Activated naive CD4-positive, alpha-beta T cell treated with anti-CD3 and anti-CD28 coated beads for 36 hours (primary cell): Measurements from ENCODE around the gene SUFU. TPM values are rescaled to one million over a fixed set of nuclear protein-coding genes. Genes with fewer than 3 reads are reported as not detected.
"Not testable (repeated sequence)": the region's sequence is repeated elsewhere in the genome, so short reads cannot be mapped to it uniquely, and the experiment has no call there.

ENCODE experiments used
- CTCF ChIA-PET: fragments of 350-600 bp; sonication (Branson Sonifier 250); formaldehyde crosslinking; loops from one replicate; lab custom pipeline; 2021; ENCODE audit warnings: antibody characterized with exemption; lab: Charles Lee
- DNase-seq: peaks from one replicate; pipeline ENCODE4 v3.0.0-alpha.2; 2020
- H3K27ac Mint-ChIP-seq: one replicate; pipeline ENCODE4 v1.8.0; 2021; ENCODE audit warnings: mild to moderate bottlenecking, mixed read lengths
- H3K27me3 Mint-ChIP-seq: one replicate; pipeline ENCODE4 v1.8.0; 2021; ENCODE audit warnings: low read depth, mixed read lengths
- H3K36me3 Mint-ChIP-seq: one replicate; pipeline ENCODE4 v1.8.0; 2021; ENCODE audit warnings: low read depth, mixed read lengths
- H3K4me1 Mint-ChIP-seq: one replicate; pipeline ENCODE4 v1.8.0; 2021; ENCODE audit warnings: low read depth, mixed read lengths
- H3K4me3 Mint-ChIP-seq: one replicate; pipeline ENCODE4 v1.8.0; 2021; ENCODE audit warnings: mild to moderate bottlenecking, moderate library complexity, mixed read lengths
- H3K9me3 Mint-ChIP-seq: one replicate; pipeline ENCODE4 v1.8.0; 2021; ENCODE audit warnings: mixed read lengths
- intact Hi-C: fragments of 100-400 bp; cut with micrococcal nuclease; formaldehyde crosslinking; loops from one replicate; pipeline ENCODE4 v1.15.1; 2023
- total RNA-seq, 2 experiments: library from RNA; stranded (reverse); gene quantifications; one replicate each; pipeline ENCODE4 v1.2.3, GENCODE V29; 2021

The SUFU gene
- total RNA-seq, 2 experiments from 2014 or later = 6.6 to 7.1 TPM

GRCh38 chr10:102654969-102655368 is 151.2 kb downstream of the SUFU start:
- intact Hi-C loops = no loop called here
- H3K4me3 Mint-ChIP-seq = no peak overlapping the region
- DNase-seq = no peak
- no peaks in the 10 kb centered on the region for H3K27me3 Mint-ChIP-seq
- H3K27ac Mint-ChIP-seq = no peak overlapping the region
- peaks cover 52% of the 10 kb centered on the region for H3K4me1 Mint-ChIP-seq
- H3K36me3 Mint-ChIP-seq = peaks cover 13% of the 10 kb centered on the region
- H3K9me3 Mint-ChIP-seq = no peaks in the 10 kb centered on the region
- CTCF ChIA-PET = interaction anchor here (2.9 kb wide), 1 partner anchor 9 kb away, joined by 10 read pairs; the partner anchor contains the start of gene TRIM8

- Mint-ChIP-seq H3K4me3 (no peak overlapping the region), H3K9me3 (no peaks in the 10 kb centered on the region), H3K4me1 (peaks cover 49% of the 10 kb centered on the region), H3K36me3 (peaks cover 13% of the 10 kb centered on the region), H3K27me3 (no peaks in the 10 kb centered on the region), H3K27ac (no peak overlapping the region)
- no peak for DNase-seq
- CTCF ChIA-PET = interaction anchor here (0.5 to 2.9 kb wide), 2 partner anchors 11 to 596 kb away, joined by 4 to 10 read pairs; partner anchors contain the start of gene TRIM8
- intact Hi-C loops = no loop called here
Observed at GRCh38 chr10:102656026-102656425, 152.3 kb downstream of the SUFU start.

- no peak for DNase-seq
- Mint-ChIP-seq H3K27me3 (no peaks in the 10 kb centered on the region), H3K4me1 (peaks cover 50% of the 10 kb centered on the region), H3K4me3 (no peak overlapping the region), H3K9me3 (no peaks in the 10 kb centered on the region), H3K36me3 (peaks cover 13% of the 10 kb centered on the region), H3K27ac (no peak overlapping the region)
- intact Hi-C loops = no loop called here
- CTCF ChIA-PET = interaction anchor here (0.7 to 2.9 kb wide), 2 partner anchors 11 to 177 kb away, joined by 3 to 10 read pairs; partner anchors contain the start of gene TRIM8
Observed at GRCh38 chr10:102656791-102657371, 153.1 kb downstream of the SUFU start.

GRCh38 chr10:102657451-102657850 is 153.7 kb downstream of the SUFU start:
- peak overlapping the region; percentile 41 for H3K27ac Mint-ChIP-seq

GRCh38 chr10:102657984-102658724 is 154.4 kb downstream of the SUFU start:
- peaks cover 12% of the 10 kb centered on the region for H3K36me3 Mint-ChIP-seq
- no peak overlapping the region for H3K4me3 Mint-ChIP-seq
- CTCF ChIA-PET = interaction anchor here (1.3 to 3.3 kb wide), 2 partner anchors 11 to 16 kb away, joined by 4 to 13 read pairs; no protein-coding TSS in a partner anchor

More at GRCh38 chr10:102657451-102657850, 153.7 kb downstream of the SUFU start:
- intact Hi-C loops = no loop called here
- peaks cover 49% of the 10 kb centered on the region for H3K4me1 Mint-ChIP-seq
- H3K27me3 Mint-ChIP-seq = no peaks in the 10 kb centered on the region
- CTCF ChIA-PET = interaction anchor here (0.7 kb wide), 1 partner anchor 177 kb away, joined by 3 read pairs; no protein-coding TSS in a partner anchor
- DNase-seq = no peak
- H3K36me3 Mint-ChIP-seq = peaks cover 13% of the 10 kb centered on the region
- H3K4me3 Mint-ChIP-seq = no peak overlapping the region
- no peaks in the 10 kb centered on the region for H3K9me3 Mint-ChIP-seq

GRCh38 chr10:102658802-102659201 is 155.0 kb downstream of the SUFU start:
- no peaks in the 10 kb centered on the region for H3K27me3 Mint-ChIP-seq
- intact Hi-C loops = no loop called here
- H3K27ac Mint-ChIP-seq = peak overlapping the region; percentile 86
- peaks cover 35% of the 10 kb centered on the region for H3K4me1 Mint-ChIP-seq
- no peak for DNase-seq
- CTCF ChIA-PET = interaction anchor here (1.3 to 3.3 kb wide), 2 partner anchors 10 to 15 kb away, joined by 4 to 13 read pairs; no protein-coding TSS in a partner anchor
- no peak overlapping the region for H3K4me3 Mint-ChIP-seq
- no peaks in the 10 kb centered on the region for H3K9me3 Mint-ChIP-seq
- peaks cover 8% of the 10 kb centered on the region for H3K36me3 Mint-ChIP-seq

More at GRCh38 chr10:102657984-102658724, 154.4 kb downstream of the SUFU start:
- Mint-ChIP-seq H3K4me1 (peaks cover 42% of the 10 kb centered on the region), H3K9me3 (no peaks in the 10 kb centered on the region), H3K27ac (peak overlapping the region; percentile 86), H3K27me3 (no peaks in the 10 kb centered on the region)
- intact Hi-C loops = no loop called here
- no peak for DNase-seq

- Mint-ChIP-seq H3K27ac (no peak overlapping the region), H3K4me3 (peak overlapping the region; percentile 6), H3K27me3 (no peaks in the 10 kb centered on the region), H3K9me3 (no peaks in the 10 kb centered on the region), H3K36me3 (peaks cover 6% of the 10 kb centered on the region), H3K4me1 (peaks cover 35% of the 10 kb centered on the region)
- intact Hi-C loops = loop anchor here (1.0 to 2.0 kb wide), 2 partner anchors 14 to 15 kb away; no protein-coding TSS in a partner anchor
- DNase-seq = peak; percentile 76
- CTCF ChIA-PET = interaction anchor here (0.6 to 3.3 kb wide), 6 partner anchors 8 to 199 kb away, joined by 3 to 13 read pairs (median 5); partner anchors contain the start of genes ARL3, SFXN2 and TRIM8
Observed at GRCh38 chr10:102660888-102661657, 157.3 kb downstream of the SUFU start.

GRCh38 chr10:102661658-102662028 is 157.9 kb downstream of the SUFU start:
- CTCF ChIA-PET = interaction anchor here (1.1 to 1.5 kb wide), 3 partner anchors 13 to 53 kb away, joined by 4 to 6 read pairs (median 4); partner anchors contain the start of genes ARL3 and SFXN2
- Mint-ChIP-seq H3K27ac (peak overlapping the region; percentile 79), H3K4me3 (no peak overlapping the region), H3K36me3 (peaks cover 6% of the 10 kb centered on the region), H3K27me3 (no peaks in the 10 kb centered on the region), H3K4me1 (peaks cover 35% of the 10 kb centered on the region), H3K9me3 (no peaks in the 10 kb centered on the region)
- DNase-seq = no peak
- intact Hi-C loops = loop anchor here (1.0 to 2.0 kb wide), 2 partner anchors 13 to 15 kb away; no protein-coding TSS in a partner anchor

GRCh38 chr10:102665904-102666509 is 162.2 kb downstream of the SUFU start:
- no peaks in the 10 kb centered on the region for H3K27me3 Mint-ChIP-seq
- intact Hi-C loops = no loop called here
- CTCF ChIA-PET = interaction anchor here (0.6 to 1.7 kb wide), 3 partner anchors 10 to 245 kb away, joined by 3 to 6 read pairs (median 3); no protein-coding TSS in a partner anchor
- H3K27ac Mint-ChIP-seq = no peak overlapping the region
- H3K36me3 Mint-ChIP-seq = no peaks in the 10 kb centered on the region
- no peak for DNase-seq
- no peaks in the 10 kb centered on the region for H3K9me3 Mint-ChIP-seq
- H3K4me3 Mint-ChIP-seq = no peak overlapping the region
- peaks cover 24% of the 10 kb centered on the region for H3K4me1 Mint-ChIP-seq

GRCh38 chr10:102667411-102667810 is 163.6 kb downstream of the SUFU start:
- CTCF ChIA-PET = interaction anchor here (3.4 kb wide), 1 partner anchor 8 kb away, joined by 13 read pairs; no protein-coding TSS in a partner anchor
- H3K4me3 Mint-ChIP-seq, H3K27me3 Mint-ChIP-seq, H3K9me3 Mint-ChIP-seq, DNase-seq, H3K36me3 Mint-ChIP-seq, intact Hi-C loops, H3K27ac Mint-ChIP-seq: not testable (repeated sequence)
- H3K4me1 Mint-ChIP-seq = peaks cover 11% of the 10 kb centered on the region

- Mint-ChIP-seq H3K27me3 (no peaks in the 10 kb centered on the region), H3K36me3 (no peaks in the 10 kb centered on the region), H3K4me3 (no peak overlapping the region), H3K9me3 (no peaks in the 10 kb centered on the region), H3K4me1 (peaks cover 15% of the 10 kb centered on the region), H3K27ac (no peak overlapping the region)
- CTCF ChIA-PET = interaction anchor here (1.1 to 3.4 kb wide), 2 partner anchors 9 to 15 kb away, joined by 4 to 13 read pairs; no protein-coding TSS in a partner anchor
- DNase-seq = no peak
- intact Hi-C loops = no loop called here
Observed at GRCh38 chr10:102668326-102669107, 164.7 kb downstream of the SUFU start.
